CD4-positive, alpha-beta T cell treated with Interleukin-10 for 1 hour (primary cell): ENCODE results near the gene CYP27C1.

Experiments used
- DNase-seq: peaks from one replicate; pipeline ENCODE4 v3.0.0-alpha.2; 2020

The CYP27C1 gene

DNA sequence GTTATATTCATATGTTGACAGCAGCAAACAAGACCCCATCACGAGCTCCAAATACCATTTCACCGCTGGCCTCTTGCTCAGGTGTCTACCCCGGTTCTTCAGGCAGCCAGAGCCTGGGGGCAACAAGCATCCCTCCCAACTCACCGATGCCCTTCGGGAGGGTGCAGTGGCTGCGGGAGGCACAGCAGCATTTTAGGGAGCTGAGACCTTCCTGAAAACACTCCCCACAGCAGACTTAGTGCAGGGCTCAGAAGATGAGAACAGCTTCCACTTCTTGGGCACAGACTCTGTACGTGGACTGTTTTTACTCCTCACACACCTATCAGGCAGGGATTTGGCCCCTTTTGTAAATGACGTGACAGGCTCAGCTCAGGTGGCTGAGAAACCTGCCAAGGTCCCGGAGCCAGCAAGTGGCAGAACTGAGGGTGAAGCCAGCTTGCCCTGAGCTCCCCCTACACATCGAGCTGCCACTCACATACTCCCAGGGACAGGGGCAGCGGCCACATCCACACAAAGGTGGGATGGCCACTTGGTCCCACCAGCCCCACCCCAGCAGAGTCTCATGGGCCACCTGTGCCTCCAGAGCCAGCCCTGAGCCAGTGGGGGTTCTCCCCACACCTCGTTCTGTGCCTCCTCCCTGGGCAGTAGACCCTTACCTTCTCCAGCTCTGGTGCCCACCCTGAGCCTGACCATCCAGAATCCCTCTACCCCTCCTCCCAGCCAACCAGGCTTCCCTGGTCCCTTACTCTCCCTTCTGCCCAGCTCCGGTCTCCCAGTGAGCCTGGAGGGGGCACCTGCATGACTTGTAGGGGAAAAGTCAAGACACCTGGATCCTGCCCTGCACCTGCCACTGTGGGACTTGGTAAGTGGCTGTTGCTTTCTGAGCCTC, 28.5 kb downstream of the CYP27C1 start:
- no peak for DNase-seq

DNA sequence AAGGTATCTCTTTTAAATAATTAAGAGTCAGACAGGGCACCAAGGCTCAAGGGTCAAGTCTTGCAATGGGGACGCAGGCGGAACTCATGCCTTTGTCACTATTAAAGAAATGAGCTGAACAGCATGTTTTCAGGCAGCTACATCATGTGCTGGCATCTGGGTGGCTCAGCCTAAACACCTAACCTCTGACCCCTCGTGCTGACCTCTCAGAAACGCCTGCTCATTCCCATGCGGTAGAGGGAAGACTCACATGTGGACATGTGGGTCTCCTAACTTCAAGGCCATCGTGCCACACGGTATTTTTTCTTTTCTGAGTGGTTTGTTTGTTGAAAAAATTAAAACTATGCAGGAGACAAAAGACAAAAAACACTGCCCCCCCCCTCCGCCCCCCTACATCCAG, 31.3 kb downstream of the CYP27C1 start:
- no peak for DNase-seq

DNA sequence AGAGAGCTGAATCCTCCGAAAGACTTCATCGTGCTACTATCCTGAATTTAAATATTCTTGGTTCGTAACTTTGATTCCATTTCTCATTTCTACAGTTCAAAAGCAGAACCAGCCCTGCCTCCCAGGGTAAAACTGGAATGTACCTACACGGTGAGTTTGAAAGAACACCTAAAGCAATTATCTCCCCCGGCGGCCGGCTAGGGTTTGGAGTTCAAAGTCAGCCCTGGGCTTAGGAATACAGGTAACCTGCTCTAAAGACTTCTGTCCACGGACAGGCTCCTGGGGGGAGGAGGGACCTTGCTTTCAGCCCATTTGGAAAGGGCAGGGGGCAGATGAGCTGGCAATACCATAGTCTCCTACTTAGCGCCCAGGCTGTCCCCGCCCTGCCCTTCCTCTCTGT, 32.3 kb downstream of the CYP27C1 start:
- no peak for DNase-seq

DNA sequence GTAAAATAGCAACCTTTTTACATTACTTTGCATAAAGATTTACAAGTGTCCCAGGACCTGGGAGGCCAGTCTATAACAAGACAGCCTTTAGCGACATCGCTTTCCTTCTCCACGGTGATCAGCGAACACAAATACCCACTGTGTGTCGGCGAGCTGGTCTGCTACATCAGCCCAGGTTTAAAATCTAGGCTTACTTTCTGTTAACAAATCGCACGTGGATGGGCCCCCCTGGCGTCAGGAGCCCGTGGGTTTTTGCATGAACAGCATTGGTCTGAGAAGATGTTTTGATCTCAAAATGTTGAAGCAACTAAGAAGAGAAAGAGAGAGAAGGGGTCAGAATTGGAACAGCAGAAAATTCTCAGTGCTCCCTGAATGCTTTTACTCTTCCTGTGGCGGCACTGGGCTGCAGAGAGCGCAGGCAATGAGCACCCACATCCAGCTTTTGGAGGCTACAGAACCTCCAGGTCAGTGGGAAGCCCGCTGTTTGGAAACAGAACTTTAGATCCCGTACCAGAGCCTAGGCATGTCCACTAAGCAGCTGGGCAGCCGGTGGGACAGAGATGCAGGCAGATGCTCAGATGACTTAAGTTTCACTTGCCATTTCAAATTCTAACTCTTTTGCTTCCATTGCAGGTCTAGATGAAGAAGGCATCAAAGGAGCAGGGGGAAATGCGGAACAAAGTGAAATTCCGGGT, 32.9 kb downstream of the CYP27C1 start:
- DNase-seq = no peak

DNA sequence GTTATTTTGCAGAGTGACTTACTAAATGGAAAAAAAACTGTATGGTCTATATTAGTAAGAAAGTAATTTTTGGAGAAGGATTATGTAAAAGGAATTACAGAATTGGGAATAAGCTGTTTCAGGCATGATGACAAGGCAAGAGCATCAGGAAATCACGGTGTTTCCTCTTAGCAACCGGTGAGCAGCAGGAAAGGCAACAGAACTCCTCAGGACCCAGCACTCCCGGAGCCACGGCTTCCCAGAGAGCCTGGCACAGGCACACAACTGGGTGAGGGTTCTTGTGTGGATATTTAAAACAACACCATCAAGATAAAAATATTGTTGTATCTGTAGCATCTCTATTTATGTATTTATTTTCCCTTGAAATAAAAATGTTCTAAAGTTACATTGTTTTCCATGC, 34.4 kb downstream of the CYP27C1 start:
- no peak for DNase-seq

DNA sequence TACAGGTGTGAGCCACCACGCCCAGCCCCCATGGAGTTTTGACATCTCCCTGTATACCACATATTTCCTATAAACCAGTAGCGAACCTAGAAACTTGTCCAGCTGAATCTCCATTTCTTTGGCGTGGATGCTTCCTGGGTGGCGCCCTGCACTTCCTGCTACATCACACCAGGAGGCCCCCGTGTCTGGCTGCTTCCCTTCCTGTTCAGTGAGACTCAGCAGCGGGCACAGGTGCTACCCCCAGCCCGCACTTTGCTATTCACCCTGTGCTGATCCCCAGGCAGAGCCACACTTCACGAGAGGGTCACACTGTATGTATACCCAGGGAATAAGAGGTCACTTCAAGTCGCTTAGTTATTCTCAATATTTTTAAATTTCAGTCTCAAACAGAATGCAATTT, 35.0 kb downstream of the CYP27C1 start:
- DNase-seq = no peak

DNA sequence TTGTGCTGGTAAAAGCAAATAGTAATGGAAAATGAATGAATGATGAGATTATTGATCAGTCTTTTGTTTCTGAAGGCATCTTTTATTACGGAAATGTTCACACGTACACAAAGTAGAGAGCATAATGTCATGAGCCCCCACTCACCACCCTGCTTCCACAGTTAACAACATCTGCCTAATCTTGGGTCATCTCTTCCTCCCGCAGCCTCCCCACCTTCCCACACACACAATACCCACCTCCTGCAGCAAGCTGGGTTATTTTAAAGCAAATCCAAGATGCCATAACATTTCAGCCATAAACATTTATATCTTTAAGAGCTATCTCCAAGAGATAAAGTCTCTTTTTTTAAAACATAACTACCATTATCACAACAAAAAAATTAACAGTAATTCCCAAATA, 36.3 kb downstream of the CYP27C1 start:
- no peak for DNase-seq

DNA sequence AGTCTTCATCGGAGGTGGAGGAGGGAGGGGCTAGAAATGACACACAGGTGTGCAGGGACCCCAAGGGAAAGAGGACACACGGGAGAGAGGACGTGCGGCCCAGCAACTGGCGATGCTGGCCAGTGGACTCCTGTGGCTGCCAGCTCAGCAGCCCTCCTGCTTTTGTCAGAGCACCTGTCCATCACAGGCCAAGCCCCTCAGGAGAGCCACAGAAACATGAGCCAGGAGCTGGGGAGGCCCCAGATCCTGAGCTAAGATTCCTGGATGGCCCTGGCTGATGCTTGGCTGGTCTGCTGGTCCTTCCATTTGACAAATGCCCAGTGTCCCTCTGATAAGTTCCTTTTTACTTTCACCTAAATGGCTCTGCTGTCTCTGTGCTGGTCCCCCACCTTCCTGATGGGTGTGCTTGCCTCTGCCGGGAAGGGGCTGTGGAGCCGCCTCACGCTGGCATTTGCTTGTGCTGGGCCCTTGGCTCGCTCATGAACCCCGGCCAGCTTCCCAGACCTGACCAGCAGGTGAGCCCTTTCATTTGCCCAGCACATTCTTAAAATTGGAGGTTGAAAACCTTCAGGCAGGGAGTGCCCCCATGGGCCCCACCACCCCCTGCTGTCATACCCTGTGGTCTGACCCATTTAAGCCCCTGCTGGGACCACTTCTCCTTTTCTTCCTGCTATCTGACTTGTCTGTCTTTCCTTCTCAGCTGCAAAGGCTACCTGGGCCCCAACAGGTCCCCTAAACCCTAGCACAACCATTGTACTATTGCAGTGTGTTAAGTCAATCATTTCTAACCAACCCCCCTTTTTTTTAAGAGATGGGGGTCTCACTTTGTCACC, 37.3 kb downstream of the CYP27C1 start:
- DNase-seq = no peak

DNA sequence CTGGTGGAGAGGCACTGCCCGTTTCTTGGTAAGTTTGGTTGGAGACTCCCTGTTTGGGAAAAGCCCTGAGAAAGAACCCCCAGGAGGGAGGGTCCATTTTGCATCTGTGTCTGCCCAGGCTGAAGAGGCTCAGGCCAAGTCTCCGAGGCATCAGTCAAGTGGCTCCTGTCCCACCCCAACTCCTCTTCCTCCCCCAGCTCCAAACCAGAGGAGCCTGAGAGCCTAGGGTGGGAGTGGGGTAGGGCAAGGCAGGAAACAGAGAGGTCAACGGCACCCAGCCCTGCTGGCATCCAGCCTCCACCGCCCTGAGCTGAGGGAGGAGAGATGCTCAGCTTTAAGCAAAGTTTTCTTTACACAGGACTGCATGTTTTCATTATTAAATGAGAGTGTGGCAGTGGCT, 38.2 kb downstream of the CYP27C1 start:
- DNase-seq = no peak

DNA sequence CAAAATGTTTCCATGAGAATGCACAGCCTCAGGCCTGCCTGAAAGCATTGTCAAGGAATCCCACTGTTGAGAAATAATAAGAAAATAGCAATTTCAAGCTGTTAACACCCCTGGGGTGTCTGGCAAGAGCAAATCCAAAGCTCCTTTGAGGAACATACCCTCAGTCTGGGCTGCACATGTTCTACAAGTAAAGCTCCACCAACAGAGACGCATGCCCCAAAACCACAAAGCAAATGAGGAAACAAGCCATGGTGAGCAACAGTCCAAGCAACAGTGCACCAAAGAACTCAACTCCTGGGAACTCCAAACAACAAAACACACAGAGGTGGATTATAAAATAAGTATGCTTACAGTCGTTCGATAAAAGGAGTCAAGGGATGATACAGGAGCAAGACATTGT, 40.3 kb downstream of the CYP27C1 start:
- no peak for DNase-seq

DNA sequence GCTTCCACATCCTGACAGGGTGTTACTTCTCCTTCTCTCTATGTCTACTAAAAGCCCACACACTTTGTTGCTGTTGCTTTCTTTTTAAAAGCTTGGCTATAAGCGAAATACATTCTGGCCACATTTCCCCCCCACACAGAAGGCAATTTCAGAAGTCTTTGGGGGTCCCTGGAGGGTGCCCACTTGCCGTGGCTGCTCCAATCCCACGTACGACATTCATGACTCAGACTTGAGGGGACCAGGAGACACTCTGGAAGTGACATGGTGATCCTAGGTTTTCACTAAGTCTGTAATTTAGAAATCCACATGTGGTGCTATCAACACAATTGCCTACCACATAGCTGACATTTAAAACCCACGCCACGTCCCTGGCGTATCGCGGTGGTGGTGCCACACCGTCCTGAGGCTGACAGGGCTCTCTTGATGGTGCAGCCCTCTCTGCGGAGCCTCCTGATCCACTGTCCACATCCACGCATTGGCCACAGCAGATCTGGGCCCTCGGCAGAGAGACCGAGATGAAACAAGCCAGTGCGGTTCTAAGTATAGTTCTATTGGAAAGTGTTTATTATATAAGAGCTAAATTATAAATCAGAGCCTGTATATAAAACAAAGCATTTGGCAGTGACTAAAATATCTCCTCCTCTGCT, 42.4 kb downstream of the CYP27C1 start:
- no peak for DNase-seq

DNA sequence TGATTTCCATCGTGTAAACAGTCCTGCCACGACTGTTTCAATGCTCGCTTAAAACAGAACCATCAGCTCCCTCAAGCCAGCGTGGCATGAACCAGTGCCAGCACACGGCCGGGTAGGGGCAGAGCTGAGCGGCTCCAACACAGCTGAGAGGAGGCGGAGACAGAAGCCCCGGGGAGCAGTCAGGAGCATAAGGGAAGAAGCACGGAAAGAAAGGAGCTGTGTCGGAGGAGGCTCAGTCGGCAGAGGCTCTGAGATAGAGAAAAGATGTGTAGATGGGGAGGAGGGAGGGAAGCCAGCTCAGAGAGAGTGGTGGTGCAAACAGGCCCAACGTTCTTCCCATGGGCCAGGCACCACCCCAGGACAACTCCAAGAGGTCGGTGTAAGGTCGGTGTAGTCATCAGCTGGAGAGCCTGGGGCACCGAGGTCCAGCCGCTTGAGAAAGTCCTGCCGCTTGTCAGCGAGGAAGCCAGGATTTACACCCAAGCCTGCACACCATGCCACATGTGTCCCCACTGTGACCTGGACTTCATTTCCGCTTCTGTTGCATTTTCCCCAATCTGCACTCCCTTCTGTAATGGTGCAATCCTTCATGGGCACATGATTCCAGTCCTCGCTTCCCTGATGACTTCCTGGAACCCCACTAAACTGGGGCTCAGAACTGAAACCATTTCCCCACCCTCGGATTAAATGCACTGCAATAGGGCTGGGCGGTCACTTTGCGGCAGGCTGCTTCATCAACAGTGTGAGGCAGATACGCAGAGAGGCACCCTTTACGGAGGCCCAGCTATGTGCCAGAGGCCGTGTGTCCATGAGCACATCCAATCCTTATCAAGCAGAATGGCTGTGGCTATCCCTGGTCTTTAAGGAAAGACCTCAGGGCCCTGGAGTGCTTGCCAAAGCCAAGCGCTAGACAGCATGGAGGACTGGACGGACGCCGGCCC, 43.5 kb downstream of the CYP27C1 start:
- no peak for DNase-seq

DNA sequence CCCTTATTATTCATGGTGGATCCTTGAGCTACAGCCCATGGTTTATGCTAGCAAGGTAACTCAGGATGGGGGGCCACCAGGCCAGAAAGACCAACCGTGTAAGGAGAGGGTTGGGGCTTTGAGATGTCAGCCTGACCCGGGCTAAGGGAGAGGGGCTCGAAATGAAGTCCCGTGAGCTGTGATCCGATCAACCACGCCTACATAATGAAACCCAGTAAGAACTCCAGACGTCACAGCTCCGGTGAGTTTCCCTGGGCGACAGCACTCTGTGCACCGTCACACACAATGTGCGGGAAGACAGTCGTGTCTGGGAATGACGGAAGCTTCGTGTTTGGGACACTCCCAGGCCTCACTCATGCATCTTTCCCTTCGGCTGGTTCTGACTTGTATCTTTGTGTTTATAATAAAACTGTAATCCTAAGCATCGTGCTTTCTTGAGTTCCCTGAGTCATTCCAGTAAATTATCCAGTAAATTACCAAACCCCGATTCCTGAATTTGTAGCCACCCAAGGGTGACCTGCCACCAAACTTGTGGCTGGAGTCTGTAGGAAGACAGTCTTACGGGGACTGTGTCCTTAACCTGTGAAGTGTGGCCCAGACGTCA, 44.2 kb downstream of the CYP27C1 start:
- no peak for DNase-seq

DNA sequence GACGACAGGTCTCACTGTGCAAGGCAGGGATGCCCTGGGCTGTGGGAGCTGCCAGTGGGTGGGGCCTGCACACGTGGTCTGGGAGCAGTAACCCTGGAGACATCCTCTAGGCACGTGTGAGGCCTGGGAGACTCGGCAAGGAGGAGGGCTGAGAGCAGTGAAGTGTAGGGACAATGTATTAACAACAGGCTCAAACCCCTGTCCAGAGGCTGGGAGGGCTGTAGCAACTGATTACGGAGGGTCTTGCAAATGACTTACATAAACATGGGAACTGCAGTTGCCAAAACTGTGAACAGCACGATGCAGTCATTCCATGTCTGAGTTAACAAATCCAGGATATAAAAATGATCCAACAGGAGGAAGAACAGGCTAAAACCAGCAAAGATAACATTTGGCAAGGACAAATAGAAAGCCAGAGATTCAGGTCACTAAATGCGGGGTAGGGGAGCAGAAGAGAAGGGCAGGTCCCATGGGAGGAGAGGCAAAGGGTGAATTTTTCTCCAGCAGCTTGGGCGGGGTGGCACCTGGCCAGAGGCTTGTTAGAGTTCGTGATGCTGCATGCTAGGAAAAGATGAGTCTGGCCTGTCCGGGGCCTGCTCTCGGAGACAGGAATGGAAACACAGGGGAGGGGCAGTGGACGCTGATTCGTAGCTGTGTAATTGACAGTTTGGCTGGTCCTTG, 44.9 kb downstream of the CYP27C1 start:
- DNase-seq = no peak

DNA sequence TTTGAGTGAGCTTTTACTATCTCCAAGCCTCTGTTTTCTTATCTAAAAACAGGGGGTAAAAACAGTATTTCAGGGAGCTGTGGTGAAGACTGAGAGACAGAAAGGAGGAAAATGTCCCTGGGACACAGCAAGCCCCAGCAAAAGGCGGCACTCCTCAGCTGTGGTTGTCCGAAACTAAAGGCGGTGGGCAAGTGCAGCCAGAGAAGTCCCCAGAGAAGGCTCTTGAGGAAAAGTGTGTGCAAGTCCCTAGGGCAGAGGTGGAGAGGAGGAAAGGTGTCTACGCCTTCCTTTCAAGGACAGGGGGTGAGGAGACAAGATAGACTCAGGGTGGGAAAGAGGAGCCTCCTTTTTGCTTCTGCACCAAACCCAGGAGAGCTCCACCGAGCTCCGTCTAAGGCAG, 45.5 kb downstream of the CYP27C1 start:
- no peak for DNase-seq

DNA sequence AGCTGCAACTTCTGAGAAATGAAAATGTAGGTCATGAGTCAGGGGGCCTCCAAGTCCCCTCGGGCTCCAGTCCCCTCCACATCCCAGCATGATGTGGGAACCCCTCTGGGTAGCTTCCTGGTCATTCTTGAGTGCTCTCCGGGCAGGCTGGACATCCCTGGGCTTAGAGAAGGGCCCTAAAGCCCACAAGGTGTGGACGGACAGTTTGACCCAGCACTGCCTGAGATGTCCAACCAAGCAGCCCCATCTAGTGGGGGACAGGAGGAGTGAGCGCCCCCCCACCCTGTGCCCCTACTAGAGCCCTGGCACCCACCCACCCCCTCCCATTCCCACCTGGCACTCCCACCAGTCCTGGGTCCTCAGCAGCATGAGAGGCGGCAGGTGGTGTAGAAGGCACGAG, 46.0 kb downstream of the CYP27C1 start:
- DNase-seq = no peak

DNA sequence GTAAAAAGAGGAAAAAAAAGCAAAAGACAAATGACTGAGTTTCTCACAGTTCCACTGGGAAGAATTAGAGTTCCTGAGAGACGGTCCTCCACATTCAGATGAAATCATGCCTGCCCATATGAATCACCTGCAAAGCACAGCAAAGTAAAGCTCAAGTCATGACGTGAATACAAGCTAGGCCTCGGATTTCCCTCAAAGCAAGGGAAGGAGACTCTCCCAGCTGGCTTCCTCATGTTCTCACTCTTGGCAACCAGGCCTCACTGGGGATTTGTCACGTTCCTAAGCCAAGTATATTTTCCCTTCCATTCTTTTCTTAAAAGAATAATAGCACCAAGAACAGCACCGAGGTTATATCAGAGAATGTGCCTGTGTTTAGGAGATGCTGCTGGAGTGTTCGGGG, 47.0 kb downstream of the CYP27C1 start:
- no peak for DNase-seq

DNA sequence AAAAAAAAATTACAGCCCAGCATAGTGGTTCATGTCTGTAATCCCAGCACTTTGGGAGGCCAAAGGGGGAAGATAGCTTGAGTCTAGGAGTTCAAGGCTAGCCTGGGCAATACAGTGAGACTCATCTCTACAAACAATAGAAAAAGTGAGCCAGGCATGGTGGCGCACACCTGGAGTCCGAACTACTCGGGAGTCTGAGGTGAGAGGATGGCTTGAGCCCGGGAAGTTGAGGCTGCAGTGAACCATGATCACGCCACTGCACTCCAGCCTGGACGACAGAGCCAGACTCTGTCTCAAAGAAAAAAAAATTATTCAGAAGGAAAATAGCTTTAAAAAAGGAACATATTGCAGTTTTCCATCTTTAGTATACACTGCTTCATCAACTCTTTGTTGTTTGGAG, 47.8 kb downstream of the CYP27C1 start:
- no peak for DNase-seq

DNA sequence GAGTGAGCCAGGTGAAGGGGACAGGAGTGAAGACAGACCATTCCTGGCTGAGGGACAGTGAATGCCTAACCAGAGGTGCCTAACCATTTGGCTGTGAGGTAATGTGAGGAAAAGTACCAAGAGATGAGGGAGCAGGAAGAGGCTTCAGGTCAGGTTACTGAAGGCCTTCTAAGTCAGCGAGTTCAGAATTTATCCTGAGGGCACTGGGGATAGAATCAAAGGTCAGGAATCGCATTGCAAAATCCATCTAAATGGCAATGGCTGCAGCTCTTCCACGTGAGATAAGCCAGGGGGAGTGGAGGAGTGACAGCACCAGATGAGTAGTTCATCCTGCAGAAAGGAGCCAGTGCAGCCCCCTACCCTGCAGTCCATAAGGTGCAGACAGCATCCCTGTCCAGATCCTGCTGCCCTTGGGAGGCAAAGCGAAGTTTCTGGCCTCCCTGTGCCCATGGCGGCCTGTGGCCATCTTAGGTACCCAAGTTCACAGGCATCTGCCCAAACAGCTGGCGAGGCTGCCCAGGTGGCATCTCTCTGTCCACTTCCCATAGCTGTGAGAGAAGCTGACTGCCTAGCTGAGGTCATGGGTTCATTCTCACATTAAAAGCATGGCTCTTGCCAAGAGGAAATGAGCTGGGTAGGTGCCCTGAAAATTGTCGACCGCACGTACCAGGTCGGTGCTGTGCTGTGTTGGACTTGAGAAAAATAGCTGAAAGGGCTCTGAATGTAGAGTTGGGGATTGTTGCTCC, 49.5 kb downstream of the CYP27C1 start:
- no peak for DNase-seq

DNA sequence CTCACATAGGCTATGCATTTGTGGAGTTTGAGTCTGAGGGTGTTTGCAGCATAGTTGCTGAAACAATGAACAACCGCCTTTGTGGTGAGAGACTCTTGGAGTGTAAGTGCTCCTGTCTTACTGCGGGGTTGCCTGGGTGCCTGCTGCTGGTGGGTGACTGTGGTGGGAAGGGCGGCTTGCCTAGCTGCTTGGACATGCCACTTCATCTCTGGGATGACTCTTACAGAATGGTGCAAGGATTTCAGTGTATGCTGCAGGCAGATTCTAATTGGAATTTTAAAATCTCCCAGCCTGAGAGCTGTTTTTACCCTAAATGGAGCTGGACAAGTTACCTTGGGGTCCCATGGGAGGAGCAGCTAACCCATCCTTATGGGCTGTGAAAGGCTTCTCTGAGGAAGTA, 50.1 kb downstream of the CYP27C1 start:
- DNase-seq = no peak
